Vagina (tissue), 2 donors: Measurements from ENCODE around the gene TMEM139.

Source experiments
- CTCF ChIP-seq, 3 experiments: fragments of 450-650 bp in 2 of 3; fragments of 200-600 bp in 1 of 3; sonication (generic) in 1 of 3; IDR thresholded peaks; one replicate each; pipeline ENCODE4 v1.5.1; 2017 to 2019; ENCODE audit warnings: antibody characterized with exemption in 3 of 3, mild to moderate bottlenecking in 2 of 3, moderate library complexity in 2 of 3
- POLR2A ChIP-seq, 2 donors: fragments of 450-650 bp; IDR thresholded peaks; one replicate each; pipeline ENCODE4 v1.6.1; 2017; ENCODE audit warnings: antibody characterized with exemption in 2 of 2, mild to moderate bottlenecking in 2 of 2, moderate library complexity in 2 of 2
- POLR2AphosphoS5 ChIP-seq, 2 donors: sonication (generic); formaldehyde crosslinking; IDR thresholded peaks; one replicate each; pipeline ENCODE4 v1.9.0; 2017; ENCODE audit warnings: antibody characterized with exemption in 2 of 2, mild to moderate bottlenecking in 2 of 2, low read depth in 1 of 2; ENCODE audit not compliant: insufficient read depth in 1 of 2

DNA sequence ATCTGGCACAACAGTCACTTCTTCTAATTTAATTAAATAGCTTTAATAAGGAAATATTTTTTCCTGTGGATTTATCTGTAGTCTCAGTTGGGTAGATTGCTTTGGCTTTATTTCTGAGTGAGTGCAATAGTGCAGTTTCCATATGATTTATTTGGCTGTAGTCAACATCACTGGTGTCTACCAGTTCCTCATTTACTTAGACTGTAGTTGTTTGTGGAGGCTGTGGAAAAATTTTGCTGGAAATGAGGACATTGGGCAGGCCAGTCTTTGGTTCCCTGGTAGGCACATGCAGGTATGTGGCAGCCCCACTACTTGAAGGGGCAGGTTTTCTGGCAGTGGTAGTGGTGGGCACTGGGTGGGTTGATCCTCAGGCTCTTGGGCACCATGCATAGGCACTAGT is 47.4 kb upstream of the TMEM139 start:
- TF ChIP-seq CTCF (IDR thresholded peaks at IDR 0.05) (no peak), POLR2A (IDR thresholded peaks at IDR 0.05) (no peak), POLR2AphosphoS5 (IDR thresholded peaks at IDR 0.05; ENCODE audit: insufficient read depth in 1 of 2, low read depth in 1 of 2) (no peak)
